Adrenal gland (tissue), 12 donors: ENCODE measurements around the gene EML1. TPM values are rescaled to one million over a fixed set of nuclear protein-coding genes. Genes with fewer than 3 reads are reported as not detected.

ENCODE experiments used
- DNase-seq, 7 donors: peaks; one replicate each; pipeline ENCODE4 v3.0.0-alpha.2; 2019 to 2020
- H3K27ac ChIP-seq, 5 donors: fragments of 200-600 bp; sonication (generic) in 4 of 5; 1 replicate in 3 of 5; 2 replicates in 2 of 5; pipeline versions ENCODE4 v1.5.1 to v1.8.0; 2016 to 2020; ENCODE audit warnings: mild to moderate bottlenecking in 1 of 5
- H3K27me3 ChIP-seq: fragments of 200-600 bp; 2 replicates; pipeline ENCODE4 v1.8.0; 2021
- H3K36me3 ChIP-seq, 2 donors: fragments of 200-600 bp; replicated peaks in 1 of 2; 1 replicate in 1 of 2; 2 replicates in 1 of 2; pipeline versions ENCODE4 v1.5.1 to v1.8.0; 2018 to 2022
- H3K4me1 ChIP-seq, 2 donors: fragments of 200-600 bp; replicated peaks in 1 of 2; 1 replicate in 1 of 2; 2 replicates in 1 of 2; pipeline versions ENCODE4 v1.5.1 to v1.8.0; 2018 to 2021
- H3K4me3 ChIP-seq, 4 donors: fragments of 200-600 bp; sonication (generic) in 3 of 4; one replicate each; pipeline ENCODE4 v1.5.1; 2016 to 2018
- H3K9me3 ChIP-seq, 3 donors: fragments of 200-600 bp; sonication (generic) in 1 of 3; replicated peaks in 1 of 3; 1 replicate in 2 of 3; 2 replicates in 1 of 3; pipeline versions ENCODE4 v1.5.1 to v1.8.0; 2016 to 2021
- POLR2A ChIP-seq, 2 donors: fragments of 450-650 bp; IDR thresholded peaks; one replicate each; pipeline ENCODE4 v1.6.1; 2017; ENCODE audit warnings: antibody characterized with exemption in 2 of 2, mild to moderate bottlenecking in 2 of 2, moderate library complexity in 1 of 2
- WGBS, 4 donors: extraction: QIAGEN DNeasy Blood & Tissue Kit in 2 of 4; methylation state at CpG; one replicate each; pipeline versions ENCODE4 v1.1.5 to v1.1.7; 2013 to 2017; 5-methylcytosine and 5-hydroxymethylcytosine counted together
- intact Hi-C, 2 donors: fragments of 100-400 bp; cut with DNase I; formaldehyde crosslinking; loops; one replicate each; pipeline versions ENCODE4 v1.14.1 to v1.15.0; 2022 to 2023
- polyA plus RNA-seq, 3 donors: library from polyadenylated mRNA; stranded (reverse); fragments of 200-250 nt in 2 of 3; fragments of 350-450 nt in 1 of 3; fragmentation: Illumina TruSeq in 1 of 3; extraction: RNeasy Lipid Tissue Mini Kit (QIAGEN cat#74804) in 1 of 3; gene quantifications; one replicate each; pipeline ENCODE4 v1.2.3, GENCODE V29; 2013 to 2014
- total RNA-seq, 9 donors: library from RNA; depleted of rRNA in 4 of 9; stranded (reverse); fragments of >200 nt in 4 of 9; fragments of 120-200 nt in 1 of 9; fragmentation: NEBNext Ultra II Directional in 1 of 9; extraction: Animal tissue kit (Norgen Biotek cat#: 25700) in 1 of 9; gene quantifications; one replicate each; pipeline versions ENCODE4 v1.1.0 to v1.2.4, GENCODE V29; 2013 to 2023
- TF ChIP-seq, protein P1 (sequence below), 6 experiments: fragments of 450-650 bp in 4 of 6; fragments of 200-600 bp in 2 of 6; sonication (generic) in 1 of 6; IDR thresholded peaks; 1 replicate in 5 of 6; 2 replicates in 1 of 6; pipeline versions ENCODE4 v1.5.1 to v1.8.0; 2016 to 2021; ENCODE audit warnings: antibody characterized with exemption in 6 of 6, mild to moderate bottlenecking in 2 of 6, moderate library complexity in 1 of 6
- donor health status: healthy with polysubstance abuse.
- donor health status: Bipolar disorder and iron deficiency.
- donor health status: DM: yes; HTN: yes; CAD: no.
- donor health status: DM: no; HTN: no; CAD: no.
- donor health status: DM: no; HTN: no; CAD: no.
- donor health status: DM: yes; HTN: yes; CAD: no.

The EML1 gene
- total and polyA plus RNA-seq, 12 donors, result 5.5 to 59.5 (median 16.2) TPM

DNA sequence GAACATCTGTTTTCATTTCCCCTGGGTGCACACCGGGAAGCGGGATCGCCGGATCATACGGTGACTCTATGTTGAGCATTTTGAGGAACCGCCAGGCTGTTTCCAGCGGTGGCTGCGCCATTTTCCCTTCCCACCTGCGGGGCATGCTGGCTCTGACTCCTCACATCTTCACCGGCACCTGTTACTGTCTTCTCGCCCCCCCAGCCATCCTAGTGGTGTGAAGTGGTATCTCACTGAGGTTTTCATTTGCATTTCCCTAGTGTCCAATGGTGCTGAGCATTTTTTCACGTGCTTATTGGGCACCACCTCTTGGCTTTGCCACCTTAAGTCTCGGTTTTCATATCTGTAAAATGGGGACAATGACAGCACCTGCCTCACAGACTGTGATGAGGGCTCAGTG, 44.1 kb upstream of the EML1 start:
- no peaks in the 10 kb centered on the region for H3K9me3 ChIP-seq
- no peak for TF ChIP-seq POLR2A (IDR thresholded peaks at IDR 0.05)
- TF ChIP-seq, protein P1, sequence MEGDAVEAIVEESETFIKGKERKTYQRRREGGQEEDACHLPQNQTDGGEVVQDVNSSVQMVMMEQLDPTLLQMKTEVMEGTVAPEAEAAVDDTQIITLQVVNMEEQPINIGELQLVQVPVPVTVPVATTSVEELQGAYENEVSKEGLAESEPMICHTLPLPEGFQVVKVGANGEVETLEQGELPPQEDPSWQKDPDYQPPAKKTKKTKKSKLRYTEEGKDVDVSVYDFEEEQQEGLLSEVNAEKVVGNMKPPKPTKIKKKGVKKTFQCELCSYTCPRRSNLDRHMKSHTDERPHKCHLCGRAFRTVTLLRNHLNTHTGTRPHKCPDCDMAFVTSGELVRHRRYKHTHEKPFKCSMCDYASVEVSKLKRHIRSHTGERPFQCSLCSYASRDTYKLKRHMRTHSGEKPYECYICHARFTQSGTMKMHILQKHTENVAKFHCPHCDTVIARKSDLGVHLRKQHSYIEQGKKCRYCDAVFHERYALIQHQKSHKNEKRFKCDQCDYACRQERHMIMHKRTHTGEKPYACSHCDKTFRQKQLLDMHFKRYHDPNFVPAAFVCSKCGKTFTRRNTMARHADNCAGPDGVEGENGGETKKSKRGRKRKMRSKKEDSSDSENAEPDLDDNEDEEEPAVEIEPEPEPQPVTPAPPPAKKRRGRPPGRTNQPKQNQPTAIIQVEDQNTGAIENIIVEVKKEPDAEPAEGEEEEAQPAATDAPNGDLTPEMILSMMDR (IDR thresholded peaks at IDR 0.05), result peak in 1 of 6 experiments; percentile 11
- H3K4me1 ChIP-seq, result peaks cover 32 to 47% of the 10 kb centered on the region in 2 donors
- H3K27me3 ChIP-seq, result no peaks in the 10 kb centered on the region
- H3K4me3 ChIP-seq, result no peak overlapping the region
- no peak for DNase-seq
- peak overlapping the region in 1 of 5 donors; percentile 21 for H3K27ac ChIP-seq
- intact Hi-C loops, result no loop called here
- 81 to 94% (median 88%) methylated on average over 12 to 13 of the region's 13 CpGs for WGBS, 4 donors
- H3K36me3 ChIP-seq, result no peaks in the 10 kb centered on the region

DNA sequence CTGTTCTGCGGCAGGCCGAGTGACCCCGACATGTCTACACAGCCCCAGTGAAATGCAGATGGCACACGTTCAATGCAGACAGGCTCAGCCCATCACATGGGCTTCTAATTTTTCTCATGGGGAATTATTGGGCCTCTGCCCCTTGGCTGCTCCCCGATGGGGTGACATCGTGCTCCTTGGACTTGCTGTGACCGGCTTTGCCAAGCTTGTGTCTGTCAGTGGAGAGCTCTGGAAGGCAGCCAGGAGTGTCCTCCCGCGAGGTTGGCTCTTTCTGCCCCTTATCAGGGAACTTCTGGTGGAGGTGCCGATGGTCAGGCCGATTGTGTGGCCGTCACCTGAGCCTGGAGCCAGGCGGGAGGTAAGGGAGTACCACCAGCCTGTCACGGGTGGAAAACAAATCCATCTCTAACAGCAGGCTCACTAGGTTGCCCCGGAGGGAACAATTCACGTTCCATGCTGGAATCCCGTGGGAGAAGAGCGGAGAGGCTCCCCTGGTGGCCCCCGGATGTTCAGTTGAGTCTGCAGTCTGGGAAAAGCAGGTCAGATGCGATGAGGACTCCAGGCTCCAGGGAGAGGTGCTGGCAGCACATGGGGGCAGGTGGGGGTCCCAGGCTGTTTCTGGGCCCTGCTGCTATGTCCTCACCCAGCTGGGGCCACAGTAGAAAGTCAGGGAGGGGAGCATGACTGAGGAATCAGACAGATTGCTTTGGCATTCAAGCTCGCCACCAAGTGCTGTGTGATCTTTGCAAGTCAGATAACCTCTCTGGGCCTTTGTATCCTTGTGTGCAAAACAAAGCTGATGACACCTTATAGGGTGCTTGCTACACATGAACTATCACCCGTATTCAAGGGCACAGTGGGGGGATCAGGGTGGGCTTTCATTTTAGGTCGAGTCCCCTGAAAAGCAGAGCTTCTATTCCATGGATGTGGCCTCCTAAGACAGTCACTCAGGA, 43.2 kb upstream of the EML1 start:
- H3K4me1 ChIP-seq, result peaks cover 41 to 56% of the 10 kb centered on the region in 2 donors
- 39 to 49% (median 43%) methylated on average over 10 to 23 of the region's 23 CpGs for WGBS, 4 donors
- intact Hi-C loops, result no loop called here
- H3K27ac ChIP-seq, result peak overlapping the region in 1 of 5 donors; percentile 51
- no peaks in the 10 kb centered on the region for H3K9me3 ChIP-seq
- no peak overlapping the region for H3K4me3 ChIP-seq
- DNase-seq, result peak; percentile 41 to 82 (median 67)
- TF ChIP-seq, protein P1 (IDR thresholded peaks at IDR 0.05), result no peak
- no peak for TF ChIP-seq POLR2A (IDR thresholded peaks at IDR 0.05)
- H3K27me3 ChIP-seq, result no peaks in the 10 kb centered on the region
- H3K36me3 ChIP-seq, result no peaks in the 10 kb centered on the region

DNA sequence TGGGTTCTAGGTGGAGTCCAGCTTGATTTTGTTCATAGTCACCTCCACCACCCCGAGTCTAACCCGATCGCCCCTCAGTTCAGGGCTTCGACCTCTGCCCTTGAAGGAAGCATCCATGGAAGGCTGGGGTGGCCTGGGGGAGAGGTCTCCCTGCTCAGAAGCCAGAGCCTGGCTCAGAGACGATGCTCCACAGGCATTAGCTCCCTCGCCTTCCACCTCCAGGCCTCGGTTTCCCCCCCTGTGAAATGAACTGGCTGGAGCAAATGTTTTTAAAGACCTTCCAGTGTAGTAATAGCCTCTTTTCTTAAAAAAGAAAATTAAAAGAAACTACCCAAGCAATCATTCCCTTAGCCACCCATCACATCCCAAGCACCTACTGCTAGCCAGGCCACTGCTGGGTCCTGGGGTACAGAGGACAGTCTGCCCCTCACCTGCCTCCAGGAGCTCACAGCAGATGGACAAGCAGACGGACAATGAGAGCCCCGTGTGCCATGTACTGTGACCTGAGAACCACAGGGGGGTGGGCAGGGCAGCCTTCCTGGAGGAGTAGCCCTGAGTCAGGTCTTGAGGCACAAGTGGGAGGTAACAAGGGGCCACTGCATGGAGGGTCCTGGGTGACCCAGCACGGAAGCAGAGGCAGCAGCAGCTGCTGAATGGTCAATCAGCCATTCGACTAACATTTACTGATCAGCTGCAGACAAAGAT, 42.3 kb upstream of the EML1 start:
- Histone ChIP-seq H3K27me3 (no peaks in the 10 kb centered on the region), H3K4me3 (no peak overlapping the region), H3K36me3 (no peaks in the 10 kb centered on the region), H3K9me3 (no peaks in the 10 kb centered on the region), H3K4me1 (peaks cover 48 to 63% of the 10 kb centered on the region in 2 donors), H3K27ac (peak overlapping the region in 1 of 5 donors; percentile 4)
- WGBS, 4 donors, result 84 to 96% (median 91%) methylated on average over 11 of the region's 11 CpGs
- DNase-seq, result no peak
- intact Hi-C loops, result no loop called here
- TF ChIP-seq, protein P1 (IDR thresholded peaks at IDR 0.05), result no peak
- TF ChIP-seq POLR2A (IDR thresholded peaks at IDR 0.05), result no peak
